HepG2 (cell line): ENCODE results near the gene CT55.
"Not testable (repeated sequence)": the region's sequence is repeated elsewhere in the genome, so short reads cannot be mapped to it uniquely, and the experiment has no call there.

Experiments
- DNMT1 ChIP-seq: sonication (generic); formaldehyde crosslinking; IDR thresholded peaks from 2 replicates; pipeline ENCODE4 v1.5.1; 2020; ENCODE audit warnings: mild to moderate bottlenecking, missing genetic modification reagents
- GABPA ChIP-seq, 2 experiments: IDR thresholded peaks; 2 replicates each; pipeline ENCODE4 v1.6.1; 2011 to 2016; ENCODE audit warnings: low read depth in 2 of 2, low read length in 1 of 2, missing biosample characterization in 1 of 2, missing genetic modification characterization in 1 of 2
- RFX1 ChIP-seq: fragments of 450-650 bp; IDR thresholded peaks from 2 replicates; pipeline ENCODE4 v1.6.1; 2017
- RFX3 ChIP-seq: IDR thresholded peaks from 2 replicates; pipeline ENCODE4 v1.6.1; 2016; ENCODE audit warnings: missing biosample characterization, missing genetic modification reagents
- ZNF335 ChIP-seq: sonication (generic); formaldehyde crosslinking; IDR thresholded peaks from 2 replicates; pipeline ENCODE4 v1.4.0; 2020; ENCODE audit warnings: missing genetic modification reagents
- ZNF777 ChIP-seq: sonication (generic); formaldehyde crosslinking; IDR thresholded peaks from 2 replicates; pipeline ENCODE4 v1.4.0; 2020; ENCODE audit warnings: missing genetic modification reagents
- TF ChIP-seq, protein P1 (sequence below): sonication (generic); formaldehyde crosslinking; IDR thresholded peaks from 2 replicates; pipeline ENCODE4 v1.5.0; 2020; ENCODE audit warnings: mild to moderate bottlenecking, missing genetic modification reagents, moderate library complexity

DNA sequence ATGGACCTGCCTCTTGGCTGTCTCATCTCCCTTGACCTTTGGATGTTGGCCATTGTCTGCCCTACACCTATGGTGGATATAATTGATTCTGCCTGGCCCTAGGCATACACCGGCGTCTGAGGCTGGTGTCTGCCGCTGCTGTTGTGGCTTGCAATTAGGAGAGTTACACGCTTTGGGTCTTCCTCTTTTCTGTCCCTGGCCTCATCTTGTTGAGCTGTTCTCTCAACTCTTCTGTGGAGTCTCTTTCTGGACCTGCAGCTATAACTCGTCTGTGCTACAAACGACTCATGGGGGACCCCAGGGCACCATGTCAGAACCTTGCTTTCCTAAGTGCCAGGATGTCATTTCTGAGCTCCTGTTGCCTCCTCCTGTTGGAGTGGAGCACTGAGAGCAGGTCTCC lies 45.1 kb downstream of the CT55 start:
- not testable (repeated sequence) for TF ChIP-seq DNMT1 (CRISPR knock-in tag); RFX1; ZNF777; GABPA (IDR thresholded peaks at IDR 0.05; ENCODE audit: low read depth, low read length); GABPA (CRISPR knock-in tag; IDR thresholded peaks at IDR 0.05; ENCODE audit: low read depth); RFX3; ZNF335 (CRISPR knock-in tag)
- TF ChIP-seq, protein P1, sequence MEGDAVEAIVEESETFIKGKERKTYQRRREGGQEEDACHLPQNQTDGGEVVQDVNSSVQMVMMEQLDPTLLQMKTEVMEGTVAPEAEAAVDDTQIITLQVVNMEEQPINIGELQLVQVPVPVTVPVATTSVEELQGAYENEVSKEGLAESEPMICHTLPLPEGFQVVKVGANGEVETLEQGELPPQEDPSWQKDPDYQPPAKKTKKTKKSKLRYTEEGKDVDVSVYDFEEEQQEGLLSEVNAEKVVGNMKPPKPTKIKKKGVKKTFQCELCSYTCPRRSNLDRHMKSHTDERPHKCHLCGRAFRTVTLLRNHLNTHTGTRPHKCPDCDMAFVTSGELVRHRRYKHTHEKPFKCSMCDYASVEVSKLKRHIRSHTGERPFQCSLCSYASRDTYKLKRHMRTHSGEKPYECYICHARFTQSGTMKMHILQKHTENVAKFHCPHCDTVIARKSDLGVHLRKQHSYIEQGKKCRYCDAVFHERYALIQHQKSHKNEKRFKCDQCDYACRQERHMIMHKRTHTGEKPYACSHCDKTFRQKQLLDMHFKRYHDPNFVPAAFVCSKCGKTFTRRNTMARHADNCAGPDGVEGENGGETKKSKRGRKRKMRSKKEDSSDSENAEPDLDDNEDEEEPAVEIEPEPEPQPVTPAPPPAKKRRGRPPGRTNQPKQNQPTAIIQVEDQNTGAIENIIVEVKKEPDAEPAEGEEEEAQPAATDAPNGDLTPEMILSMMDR (CRISPR knock-in tag): not testable (repeated sequence)
